Measurements from ENCODE around the gene SYF2. TPM values are rescaled to one million over a fixed set of nuclear protein-coding genes. Genes with fewer than 3 reads are reported as not detected.

SYF2 gene
- total and polyA plus RNA-seq, 2 of the 13 experiments (the other 11 are each of a cell fraction or from before 2014, with no cell fraction given), result 17.8 to 34.1 TPM

DNA sequence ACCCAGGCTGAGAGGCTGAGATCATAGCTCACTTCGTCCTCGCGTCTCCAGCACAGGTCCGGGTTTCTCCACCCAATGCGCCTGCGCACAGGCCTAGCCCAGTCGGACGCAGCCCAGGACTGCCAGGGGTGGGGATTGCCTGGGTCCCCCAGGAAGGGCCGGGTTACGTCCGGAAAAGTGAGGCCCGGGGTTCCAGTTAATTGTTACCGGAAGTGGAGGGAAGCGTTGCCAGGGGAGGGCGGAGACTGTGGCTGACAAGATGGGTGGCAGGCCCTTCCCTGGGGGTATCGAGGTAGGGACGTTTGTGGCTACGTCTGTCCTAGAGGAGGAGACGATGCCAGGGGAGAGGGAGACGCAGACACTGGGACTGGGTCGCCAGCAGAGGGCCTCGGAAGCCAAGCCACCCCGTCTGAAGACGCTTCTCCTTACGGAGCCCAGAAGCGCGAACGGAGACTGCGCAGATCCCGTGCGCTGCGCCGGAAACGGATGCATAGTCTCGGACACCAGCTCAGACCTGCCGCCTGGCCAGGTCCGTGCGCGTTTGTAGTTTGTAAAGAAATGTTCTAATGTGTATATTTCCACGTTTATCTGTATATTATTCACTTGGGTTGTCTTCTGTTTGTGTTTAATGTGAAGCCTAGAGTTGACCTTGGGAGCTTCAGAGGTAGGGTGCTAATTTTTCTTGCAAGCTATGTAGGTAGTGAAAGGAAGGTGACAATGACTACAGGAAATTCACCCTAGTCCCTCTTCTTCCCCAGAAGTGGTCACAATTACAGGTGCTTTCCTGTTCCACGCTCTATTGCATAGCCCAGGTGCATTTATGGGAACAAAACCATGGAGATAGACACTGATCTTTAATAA is 7.6 kb upstream of the SYF2 start (continued):
- no peak for TF ChIP-seq RBM39 (IDR thresholded peaks at IDR 0.05; ENCODE audit: low read depth, low read length, poor library complexity, severe bottlenecking)
- TF ChIP-seq ZNF260 (CRISPR knock-in tag; IDR thresholded peaks at IDR 0.05; ENCODE audit: borderline replicate concordance, low read depth), result no peak
- TF ChIP-seq EZH2 (conservative IDR thresholded peaks at IDR 0.05; ENCODE audit: low read depth, low read length), result no peak
- peak; percentile 86 for TF ChIP-seq ZNF350 (CRISPR knock-in tag; IDR thresholded peaks at IDR 0.05; ENCODE audit: borderline replicate concordance, low read depth)
- TF ChIP-seq, protein P1, sequence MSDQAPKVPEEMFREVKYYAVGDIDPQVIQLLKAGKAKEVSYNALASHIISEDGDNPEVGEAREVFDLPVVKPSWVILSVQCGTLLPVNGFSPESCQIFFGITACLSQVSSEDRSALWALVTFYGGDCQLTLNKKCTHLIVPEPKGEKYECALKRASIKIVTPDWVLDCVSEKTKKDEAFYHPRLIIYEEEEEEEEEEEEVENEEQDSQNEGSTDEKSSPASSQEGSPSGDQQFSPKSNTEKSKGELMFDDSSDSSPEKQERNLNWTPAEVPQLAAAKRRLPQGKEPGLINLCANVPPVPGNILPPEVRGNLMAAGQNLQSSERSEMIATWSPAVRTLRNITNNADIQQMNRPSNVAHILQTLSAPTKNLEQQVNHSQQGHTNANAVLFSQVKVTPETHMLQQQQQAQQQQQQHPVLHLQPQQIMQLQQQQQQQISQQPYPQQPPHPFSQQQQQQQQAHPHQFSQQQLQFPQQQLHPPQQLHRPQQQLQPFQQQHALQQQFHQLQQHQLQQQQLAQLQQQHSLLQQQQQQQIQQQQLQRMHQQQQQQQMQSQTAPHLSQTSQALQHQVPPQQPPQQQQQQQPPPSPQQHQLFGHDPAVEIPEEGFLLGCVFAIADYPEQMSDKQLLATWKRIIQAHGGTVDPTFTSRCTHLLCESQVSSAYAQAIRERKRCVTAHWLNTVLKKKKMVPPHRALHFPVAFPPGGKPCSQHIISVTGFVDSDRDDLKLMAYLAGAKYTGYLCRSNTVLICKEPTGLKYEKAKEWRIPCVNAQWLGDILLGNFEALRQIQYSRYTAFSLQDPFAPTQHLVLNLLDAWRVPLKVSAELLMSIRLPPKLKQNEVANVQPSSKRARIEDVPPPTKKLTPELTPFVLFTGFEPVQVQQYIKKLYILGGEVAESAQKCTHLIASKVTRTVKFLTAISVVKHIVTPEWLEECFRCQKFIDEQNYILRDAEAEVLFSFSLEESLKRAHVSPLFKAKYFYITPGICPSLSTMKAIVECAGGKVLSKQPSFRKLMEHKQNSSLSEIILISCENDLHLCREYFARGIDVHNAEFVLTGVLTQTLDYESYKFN (CRISPR knock-in tag; conservative IDR thresholded peaks at IDR 0.05), result peak; percentile 29; the same call in 1 of the 2 replicates
- TF ChIP-seq NFATC3 (CRISPR knock-in tag; IDR thresholded peaks at IDR 0.05), result no peak
- 0 out of 2 replicates have a peak, but pooled peaks have one; percentile 20 for TF ChIP-seq RARG (CRISPR knock-in tag; IDR thresholded peaks at IDR 0.05; ENCODE audit: low read depth)
- no peak for TF ChIP-seq ISL2 (CRISPR knock-in tag; IDR thresholded peaks at IDR 0.05)
- TF ChIP-seq ATRX (CRISPR knock-in tag; IDR thresholded peaks at IDR 0.05; ENCODE audit: borderline replicate concordance), result no peak
- TF ChIP-seq, protein P2, sequence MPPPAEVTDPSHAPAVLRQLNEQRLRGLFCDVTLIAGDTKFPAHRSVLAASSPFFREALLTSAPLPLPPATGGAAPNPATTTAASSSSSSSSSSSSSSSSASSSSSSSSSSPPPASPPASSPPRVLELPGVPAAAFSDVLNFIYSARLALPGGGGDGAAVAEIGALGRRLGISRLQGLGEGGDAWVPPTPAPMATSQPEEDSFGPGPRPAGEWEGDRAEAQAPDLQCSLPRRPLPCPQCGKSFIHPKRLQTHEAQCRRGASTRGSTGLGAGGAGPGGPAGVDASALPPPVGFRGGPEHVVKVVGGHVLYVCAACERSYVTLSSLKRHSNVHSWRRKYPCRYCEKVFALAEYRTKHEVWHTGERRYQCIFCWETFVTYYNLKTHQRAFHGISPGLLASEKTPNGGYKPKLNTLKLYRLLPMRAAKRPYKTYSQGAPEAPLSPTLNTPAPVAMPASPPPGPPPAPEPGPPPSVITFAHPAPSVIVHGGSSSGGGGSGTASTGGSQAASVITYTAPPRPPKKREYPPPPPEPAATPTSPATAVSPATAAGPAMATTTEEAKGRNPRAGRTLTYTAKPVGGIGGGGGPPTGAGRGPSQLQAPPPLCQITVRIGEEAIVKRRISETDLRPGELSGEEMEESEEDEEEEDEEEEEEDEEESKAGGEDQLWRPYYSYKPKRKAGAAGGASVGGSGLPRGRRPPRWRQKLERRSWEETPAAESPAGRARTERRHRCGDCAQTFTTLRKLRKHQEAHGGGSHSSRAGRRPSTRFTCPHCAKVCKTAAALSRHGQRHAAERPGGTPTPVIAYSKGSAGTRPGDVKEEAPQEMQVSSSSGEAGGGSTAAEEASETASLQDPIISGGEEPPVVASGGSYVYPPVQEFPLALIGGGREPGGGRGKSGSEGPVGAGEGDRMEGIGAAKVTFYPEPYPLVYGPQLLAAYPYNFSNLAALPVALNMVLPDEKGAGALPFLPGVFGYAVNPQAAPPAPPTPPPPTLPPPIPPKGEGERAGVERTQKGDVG (CRISPR knock-in tag; IDR thresholded peaks at IDR 0.05; ENCODE audit: borderline replicate concordance), result peak; percentile 69; the same call in 1 of the 2 replicates
- peak; percentile 72; the same call in 1 of the 2 replicates for TF ChIP-seq ZNF788 (CRISPR knock-in tag; IDR thresholded peaks at IDR 0.05; ENCODE audit: borderline replicate concordance)
- TF ChIP-seq KDM6A (CRISPR knock-in tag; IDR thresholded peaks at IDR 0.05; ENCODE audit: low read depth), result no peak
- no peak for TF ChIP-seq FLYWCH1 (CRISPR knock-in tag; IDR thresholded peaks at IDR 0.05)
- no peak for TF ChIP-seq ZZZ3 (CRISPR knock-in tag; IDR thresholded peaks at IDR 0.05; ENCODE audit: borderline replicate concordance)
- TF ChIP-seq CHD2 (IDR thresholded peaks at IDR 0.05; ENCODE audit: low read depth, low read length), result no peak
- peak; percentile 72; the same call in 1 of the 2 replicates for TF ChIP-seq MEIS1 (CRISPR knock-in tag; IDR thresholded peaks at IDR 0.05; ENCODE audit: borderline replicate concordance)
- TF ChIP-seq SOX5 (CRISPR knock-in tag; IDR thresholded peaks at IDR 0.05; ENCODE audit: borderline replicate concordance), result peak; percentile 34; the same call in 1 of the 2 replicates
- TF ChIP-seq, protein P3, sequence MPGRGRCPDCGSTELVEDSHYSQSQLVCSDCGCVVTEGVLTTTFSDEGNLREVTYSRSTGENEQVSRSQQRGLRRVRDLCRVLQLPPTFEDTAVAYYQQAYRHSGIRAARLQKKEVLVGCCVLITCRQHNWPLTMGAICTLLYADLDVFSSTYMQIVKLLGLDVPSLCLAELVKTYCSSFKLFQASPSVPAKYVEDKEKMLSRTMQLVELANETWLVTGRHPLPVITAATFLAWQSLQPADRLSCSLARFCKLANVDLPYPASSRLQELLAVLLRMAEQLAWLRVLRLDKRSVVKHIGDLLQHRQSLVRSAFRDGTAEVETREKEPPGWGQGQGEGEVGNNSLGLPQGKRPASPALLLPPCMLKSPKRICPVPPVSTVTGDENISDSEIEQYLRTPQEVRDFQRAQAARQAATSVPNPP (CRISPR knock-in tag; IDR thresholded peaks at IDR 0.05), result no peak
- TF ChIP-seq MED1 (CRISPR knock-in tag; IDR thresholded peaks at IDR 0.05), result peak; percentile 41; the same call in 1 of the 2 replicates

Data from HepG2 (cell line).